GM23338 (cell line): Measurements from ENCODE around the gene KATNIP. TPM values are rescaled to one million over a fixed set of nuclear protein-coding genes. Genes with fewer than 3 reads are reported as not detected.

ENCODE experiments used
- ATAC-seq: fragments of 200-7000 bp; cut with Tn5 transposase; 3 replicates; pipeline ENCODE4 v1.9.1; 2020
- DNase-seq: peaks from one replicate; pipeline ENCODE4 v3.0.0-alpha.2; 2015; ENCODE audit warnings: low spot score
- H2AFZ ChIP-seq: fragments of 200-600 bp; sonication (generic); 2 replicates; pipeline ENCODE4 v1.8.0; 2016; ENCODE audit warnings: antibody characterized with exemption, mild to moderate bottlenecking, moderate library complexity
- H3F3A ChIP-seq: fragments of 200-600 bp; sonication (generic); replicated peaks from 2 replicates; pipeline ENCODE4 v1.8.0; 2017; ENCODE audit warnings: antibody characterized with exemption, mixed run types, low read depth
- H3K27ac ChIP-seq: fragments of 200-600 bp; sonication (generic); 2 replicates; pipeline ENCODE4 v1.6.1; 2016; ENCODE audit warnings: low read depth
- H3K27me3 ChIP-seq: fragments of 200-600 bp; sonication (generic); 2 replicates; pipeline ENCODE4 v1.8.0; 2016; ENCODE audit warnings: mild to moderate bottlenecking, mixed run types, moderate library complexity; ENCODE audit not compliant: insufficient read depth
- H3K36me3 ChIP-seq: fragments of 200-600 bp; sonication (generic); 2 replicates; pipeline ENCODE4 v1.8.0; 2016; ENCODE audit warnings: mild to moderate bottlenecking; ENCODE audit not compliant: insufficient read depth
- H3K4me1 ChIP-seq: fragments of 200-600 bp; sonication (generic); 2 replicates; pipeline ENCODE4 v1.8.0; 2016; ENCODE audit warnings: mild to moderate bottlenecking, moderate library complexity; ENCODE audit not compliant: insufficient read depth
- H3K4me2 ChIP-seq: fragments of 200-600 bp; sonication (generic); 2 replicates; pipeline ENCODE4 v1.7.1; 2017; ENCODE audit warnings: mixed run types
- H3K4me3 ChIP-seq: fragments of 200-600 bp; sonication (generic); 2 replicates; pipeline ENCODE4 v1.6.1; 2016; ENCODE audit warnings: mixed run types
- H3K79me2 ChIP-seq: fragments of 200-600 bp; sonication (generic); replicated peaks from 2 replicates; pipeline ENCODE4 v1.8.0; 2017; ENCODE audit warnings: mild to moderate bottlenecking; ENCODE audit not compliant: insufficient read depth
- H3K9me2 ChIP-seq: fragments of 200-600 bp; sonication (generic); 2 replicates; pipeline ENCODE4 v1.8.0; 2017; ENCODE audit not compliant: insufficient read depth
- H4K20me1 ChIP-seq: fragments of 200-600 bp; sonication (generic); replicated peaks from 2 replicates; pipeline ENCODE4 v1.8.0; 2017; ENCODE audit warnings: mild to moderate bottlenecking; ENCODE audit not compliant: insufficient read depth
- H3K27ac Mint-ChIP-seq: 2 replicates; pipeline ENCODE4 v1.8.0; 2020; ENCODE audit warnings: inconsistent platforms, mild to moderate bottlenecking, moderate library complexity, mixed read lengths
- H3K27me3 Mint-ChIP-seq: 3 replicates; pipeline ENCODE4 v1.8.0; 2022; ENCODE audit warnings: low read depth, mild to moderate bottlenecking, moderate library complexity, mixed read lengths, inconsistent platforms; ENCODE audit not compliant: insufficient read depth, poor library complexity
- H3K36me3 Mint-ChIP-seq: 3 replicates; pipeline ENCODE4 v1.8.0; 2021; ENCODE audit warnings: low read depth, mild to moderate bottlenecking, inconsistent platforms, moderate library complexity, mixed read lengths
- H3K4me1 Mint-ChIP-seq: 3 replicates; pipeline ENCODE4 v1.8.0; 2020; ENCODE audit warnings: mild to moderate bottlenecking, inconsistent platforms, mixed read lengths
- H3K4me3 Mint-ChIP-seq: 3 replicates; pipeline ENCODE4 v1.8.0; 2021; ENCODE audit warnings: moderate library complexity, mild to moderate bottlenecking, inconsistent platforms, mixed read lengths
- H3K9me3 Mint-ChIP-seq: 3 replicates; pipeline ENCODE4 v1.8.0; 2020; ENCODE audit warnings: moderate library complexity, mild to moderate bottlenecking, inconsistent platforms, mixed read lengths
- CREB1 ChIP-seq: fragments of 250-450 bp; sonication (Bioruptor Pico); IDR thresholded peaks from 2 replicates; pipeline ENCODE4 v1.5.0; 2020; ENCODE audit warnings: low read depth, mild to moderate bottlenecking, moderate library complexity
- EZH2 ChIP-seq: fragments of 200-600 bp; sonication (generic); IDR thresholded peaks from one replicate; pipeline ENCODE4 v1.8.0; 2017; ENCODE audit warnings: antibody characterized with exemption, mild to moderate bottlenecking, low read depth; ENCODE audit not compliant: unreplicated experiment
- EZH2phosphoT487 ChIP-seq: fragments of 200-600 bp; sonication (generic); IDR thresholded peaks from one replicate; pipeline ENCODE4 v1.8.1; 2018; ENCODE audit warnings: antibody characterized with exemption; ENCODE audit not compliant: unreplicated experiment
- JUNB ChIP-seq: IDR thresholded peaks from one replicate; pipeline ENCODE4 v1.6.1; 2016; ENCODE audit warnings: antibody characterized with exemption; ENCODE audit not compliant: unreplicated experiment
- NANOG ChIP-seq: IDR thresholded peaks from 2 replicates; pipeline ENCODE4 v1.6.1; 2016; ENCODE audit warnings: antibody characterized with exemption, borderline replicate concordance
- POLR2AphosphoS5 ChIP-seq: IDR thresholded peaks from 2 replicates; pipeline ENCODE4 v1.6.1; 2016; ENCODE audit warnings: antibody characterized with exemption, low read depth
- STAT1 ChIP-seq: IDR thresholded peaks from one replicate; pipeline ENCODE4 v1.6.1; 2016; ENCODE audit warnings: antibody characterized with exemption; ENCODE audit not compliant: unreplicated experiment
- ZNF114 ChIP-seq: fragments of 250-450 bp; sonication (Bioruptor Pico); IDR thresholded peaks from 2 replicates; pipeline ENCODE4 v1.5.0; 2020; ENCODE audit warnings: mild to moderate bottlenecking, moderate library complexity
- ZNF331 ChIP-seq: fragments of 250-450 bp; sonication (Bioruptor Pico); IDR thresholded peaks from 2 replicates; pipeline ENCODE4 v1.5.0; 2020; ENCODE audit warnings: low read depth, mild to moderate bottlenecking, moderate library complexity
- polyA plus RNA-seq: library from polyadenylated mRNA; unstranded; fragments of >200 nt; fragmentation: Nextera tagmentation; extraction: Ambion mirVana; gene quantifications from 2 replicates; pipeline ENCODE4 v1.2.1, GENCODE V29; 2016
- total RNA-seq: library from RNA; depleted of rRNA; stranded (reverse); fragments of >200 nt; shearing (Covaris generic); gene quantifications from 2 replicates; pipeline ENCODE4 v1.2.3, GENCODE V29; 2014
- TF ChIP-seq, protein P1 (sequence below): IDR thresholded peaks from 2 replicates; pipeline ENCODE4 v1.6.1; 2016; ENCODE audit warnings: antibody characterized with exemption
- TF ChIP-seq, protein P2 (sequence below): fragments of 250-450 bp; sonication (Bioruptor Pico); IDR thresholded peaks from 2 replicates; pipeline ENCODE4 v1.5.0; 2020; ENCODE audit warnings: mild to moderate bottlenecking, moderate library complexity
- TF ChIP-seq, protein P3 (sequence below), 2 experiments: fragments of 200-600 bp in 1 of 2; sonication (generic) in 1 of 2; conservative IDR thresholded peaks; 2 replicates each; pipeline versions ENCODE4 v1.5.1 to v1.6.1; 2016 to 2017; ENCODE audit warnings: antibody characterized with exemption in 2 of 2, low read depth in 2 of 2, mild to moderate bottlenecking in 2 of 2, moderate library complexity in 1 of 2
- TF ChIP-seq, protein P4 (sequence below): IDR thresholded peaks from one replicate; pipeline ENCODE4 v1.6.1; 2018; ENCODE audit warnings: antibody characterized with exemption; ENCODE audit not compliant: unreplicated experiment

KATNIP gene
- total and polyA plus RNA-seq, 2 experiments from 2014 or later = 7.0 to 11.8 TPM

DNA sequence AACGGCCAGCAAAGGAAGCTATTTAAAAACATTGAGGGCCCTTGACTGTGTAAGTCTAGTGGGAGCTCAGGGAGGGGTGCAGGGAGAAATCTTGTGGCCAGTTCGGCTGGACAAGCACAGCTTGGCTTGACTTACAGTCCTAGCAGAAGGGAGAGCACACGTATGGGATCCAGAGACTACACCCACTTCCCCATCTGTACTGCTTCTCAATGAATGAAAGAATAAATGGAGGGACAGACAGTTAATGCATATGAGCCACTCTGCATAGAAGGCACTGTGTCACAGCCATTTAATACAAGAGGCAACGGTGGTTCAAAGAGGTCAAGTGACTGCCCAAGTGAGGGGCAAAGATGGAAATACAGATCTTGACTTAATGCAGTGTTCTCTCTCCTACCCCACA is 15.7 kb upstream of the KATNIP start:
- H3K36me3 ChIP-seq = peaks cover 46% of the 10 kb centered on the region
- no peak overlapping the region for H3K4me3 Mint-ChIP-seq
- H3K36me3 Mint-ChIP-seq = peaks cover 87% of the 10 kb centered on the region
- H3K4me1 Mint-ChIP-seq = no peaks in the 10 kb centered on the region; the same call in 2 of the 3 replicates
- H3K9me2 ChIP-seq = no peaks in the 10 kb centered on the region
- H3K79me2 ChIP-seq = no peaks in the 10 kb centered on the region; the same call in 1 of the 2 replicates
- no peaks in the 10 kb centered on the region for H3K9me3 Mint-ChIP-seq
- no peaks in the 10 kb centered on the region for H3K4me1 ChIP-seq
- no peak overlapping the region for H3K4me3 ChIP-seq
- no peak overlapping the region for H3K27ac Mint-ChIP-seq
- DNase-seq (no peak), ATAC-seq (no peak)
- H3K4me2 ChIP-seq = no peak overlapping the region
- no peaks in the 10 kb centered on the region for H3K27me3 ChIP-seq
- no peaks in the 10 kb centered on the region for H3F3A ChIP-seq
- no peak overlapping the region for H2AFZ ChIP-seq
- H4K20me1 ChIP-seq = peaks cover 15% of the 10 kb centered on the region
- TF ChIP-seq CREB1 (CRISPR knock-in tag) (no peak), JUNB (no peak), STAT1 (no peak), EZH2 (no peak), POLR2AphosphoS5 (no peak), ZNF114 (CRISPR knock-in tag) (no peak), ZNF331 (no peak), EZH2phosphoT487 (no peak), NANOG (no peak)
- TF ChIP-seq, protein P1, sequence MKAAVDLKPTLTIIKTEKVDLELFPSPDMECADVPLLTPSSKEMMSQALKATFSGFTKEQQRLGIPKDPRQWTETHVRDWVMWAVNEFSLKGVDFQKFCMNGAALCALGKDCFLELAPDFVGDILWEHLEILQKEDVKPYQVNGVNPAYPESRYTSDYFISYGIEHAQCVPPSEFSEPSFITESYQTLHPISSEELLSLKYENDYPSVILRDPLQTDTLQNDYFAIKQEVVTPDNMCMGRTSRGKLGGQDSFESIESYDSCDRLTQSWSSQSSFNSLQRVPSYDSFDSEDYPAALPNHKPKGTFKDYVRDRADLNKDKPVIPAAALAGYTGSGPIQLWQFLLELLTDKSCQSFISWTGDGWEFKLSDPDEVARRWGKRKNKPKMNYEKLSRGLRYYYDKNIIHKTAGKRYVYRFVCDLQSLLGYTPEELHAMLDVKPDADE = no peak
- TF ChIP-seq, protein P2, sequence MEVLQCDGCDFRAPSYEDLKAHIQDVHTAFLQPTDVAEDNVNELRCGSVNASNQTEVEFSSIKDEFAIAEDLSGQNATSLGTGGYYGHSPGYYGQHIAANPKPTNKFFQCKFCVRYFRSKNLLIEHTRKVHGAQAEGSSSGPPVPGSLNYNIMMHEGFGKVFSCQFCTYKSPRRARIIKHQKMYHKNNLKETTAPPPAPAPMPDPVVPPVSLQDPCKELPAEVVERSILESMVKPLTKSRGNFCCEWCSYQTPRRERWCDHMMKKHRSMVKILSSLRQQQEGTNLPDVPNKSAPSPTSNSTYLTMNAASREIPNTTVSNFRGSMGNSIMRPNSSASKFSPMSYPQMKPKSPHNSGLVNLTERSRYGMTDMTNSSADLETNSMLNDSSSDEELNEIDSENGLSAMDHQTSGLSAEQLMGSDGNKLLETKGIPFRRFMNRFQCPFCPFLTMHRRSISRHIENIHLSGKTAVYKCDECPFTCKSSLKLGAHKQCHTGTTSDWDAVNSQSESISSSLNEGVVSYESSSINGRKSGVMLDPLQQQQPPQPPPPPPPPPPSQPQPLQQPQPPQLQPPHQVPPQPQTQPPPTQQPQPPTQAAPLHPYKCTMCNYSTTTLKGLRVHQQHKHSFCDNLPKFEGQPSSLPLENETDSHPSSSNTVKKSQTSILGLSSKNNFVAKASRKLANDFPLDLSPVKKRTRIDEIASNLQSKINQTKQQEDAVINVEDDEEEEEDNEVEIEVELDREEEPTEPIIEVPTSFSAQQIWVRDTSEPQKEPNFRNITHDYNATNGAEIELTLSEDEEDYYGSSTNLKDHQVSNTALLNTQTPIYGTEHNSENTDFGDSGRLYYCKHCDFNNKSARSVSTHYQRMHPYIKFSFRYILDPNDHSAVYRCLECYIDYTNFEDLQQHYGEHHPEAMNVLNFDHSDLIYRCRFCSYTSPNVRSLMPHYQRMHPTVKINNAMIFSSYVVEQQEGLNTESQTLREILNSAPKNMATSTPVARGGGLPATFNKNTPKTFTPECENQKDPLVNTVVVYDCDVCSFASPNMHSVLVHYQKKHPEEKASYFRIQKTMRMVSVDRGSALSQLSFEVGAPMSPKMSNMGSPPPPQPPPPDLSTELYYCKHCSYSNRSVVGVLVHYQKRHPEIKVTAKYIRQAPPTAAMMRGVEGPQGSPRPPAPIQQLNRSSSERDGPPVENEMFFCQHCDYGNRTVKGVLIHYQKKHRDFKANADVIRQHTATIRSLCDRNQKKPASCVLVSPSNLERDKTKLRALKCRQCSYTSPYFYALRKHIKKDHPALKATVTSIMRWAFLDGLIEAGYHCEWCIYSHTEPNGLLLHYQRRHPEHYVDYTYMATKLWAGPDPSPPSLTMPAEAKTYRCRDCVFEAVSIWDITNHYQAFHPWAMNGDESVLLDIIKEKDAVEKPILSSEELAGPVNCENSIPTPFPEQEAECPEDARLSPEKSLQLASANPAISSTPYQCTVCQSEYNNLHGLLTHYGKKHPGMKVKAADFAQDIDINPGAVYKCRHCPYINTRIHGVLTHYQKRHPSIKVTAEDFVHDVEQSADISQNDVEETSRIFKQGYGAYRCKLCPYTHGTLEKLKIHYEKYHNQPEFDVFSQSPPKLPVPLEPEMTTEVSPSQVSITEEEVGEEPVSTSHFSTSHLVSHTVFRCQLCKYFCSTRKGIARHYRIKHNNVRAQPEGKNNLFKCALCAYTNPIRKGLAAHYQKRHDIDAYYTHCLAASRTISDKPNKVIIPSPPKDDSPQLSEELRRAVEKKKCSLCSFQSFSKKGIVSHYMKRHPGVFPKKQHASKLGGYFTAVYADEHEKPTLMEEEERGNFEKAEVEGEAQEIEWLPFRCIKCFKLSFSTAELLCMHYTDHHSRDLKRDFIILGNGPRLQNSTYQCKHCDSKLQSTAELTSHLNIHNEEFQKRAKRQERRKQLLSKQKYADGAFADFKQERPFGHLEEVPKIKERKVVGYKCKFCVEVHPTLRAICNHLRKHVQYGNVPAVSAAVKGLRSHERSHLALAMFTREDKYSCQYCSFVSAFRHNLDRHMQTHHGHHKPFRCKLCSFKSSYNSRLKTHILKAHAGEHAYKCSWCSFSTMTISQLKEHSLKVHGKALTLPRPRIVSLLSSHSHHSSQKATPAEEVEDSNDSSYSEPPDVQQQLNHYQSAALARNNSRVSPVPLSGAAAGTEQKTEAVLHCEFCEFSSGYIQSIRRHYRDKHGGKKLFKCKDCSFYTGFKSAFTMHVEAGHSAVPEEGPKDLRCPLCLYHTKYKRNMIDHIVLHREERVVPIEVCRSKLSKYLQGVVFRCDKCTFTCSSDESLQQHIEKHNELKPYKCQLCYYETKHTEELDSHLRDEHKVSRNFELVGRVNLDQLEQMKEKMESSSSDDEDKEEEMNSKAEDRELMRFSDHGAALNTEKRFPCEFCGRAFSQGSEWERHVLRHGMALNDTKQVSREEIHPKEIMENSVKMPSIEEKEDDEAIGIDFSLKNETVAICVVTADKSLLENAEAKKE (CRISPR knock-in tag) = no peak
- TF ChIP-seq, protein P3, sequence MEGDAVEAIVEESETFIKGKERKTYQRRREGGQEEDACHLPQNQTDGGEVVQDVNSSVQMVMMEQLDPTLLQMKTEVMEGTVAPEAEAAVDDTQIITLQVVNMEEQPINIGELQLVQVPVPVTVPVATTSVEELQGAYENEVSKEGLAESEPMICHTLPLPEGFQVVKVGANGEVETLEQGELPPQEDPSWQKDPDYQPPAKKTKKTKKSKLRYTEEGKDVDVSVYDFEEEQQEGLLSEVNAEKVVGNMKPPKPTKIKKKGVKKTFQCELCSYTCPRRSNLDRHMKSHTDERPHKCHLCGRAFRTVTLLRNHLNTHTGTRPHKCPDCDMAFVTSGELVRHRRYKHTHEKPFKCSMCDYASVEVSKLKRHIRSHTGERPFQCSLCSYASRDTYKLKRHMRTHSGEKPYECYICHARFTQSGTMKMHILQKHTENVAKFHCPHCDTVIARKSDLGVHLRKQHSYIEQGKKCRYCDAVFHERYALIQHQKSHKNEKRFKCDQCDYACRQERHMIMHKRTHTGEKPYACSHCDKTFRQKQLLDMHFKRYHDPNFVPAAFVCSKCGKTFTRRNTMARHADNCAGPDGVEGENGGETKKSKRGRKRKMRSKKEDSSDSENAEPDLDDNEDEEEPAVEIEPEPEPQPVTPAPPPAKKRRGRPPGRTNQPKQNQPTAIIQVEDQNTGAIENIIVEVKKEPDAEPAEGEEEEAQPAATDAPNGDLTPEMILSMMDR (conservative IDR thresholded peaks at IDR 0.05; ENCODE audit: low read depth in 2 of 2) = no peak
- TF ChIP-seq, protein P4, sequence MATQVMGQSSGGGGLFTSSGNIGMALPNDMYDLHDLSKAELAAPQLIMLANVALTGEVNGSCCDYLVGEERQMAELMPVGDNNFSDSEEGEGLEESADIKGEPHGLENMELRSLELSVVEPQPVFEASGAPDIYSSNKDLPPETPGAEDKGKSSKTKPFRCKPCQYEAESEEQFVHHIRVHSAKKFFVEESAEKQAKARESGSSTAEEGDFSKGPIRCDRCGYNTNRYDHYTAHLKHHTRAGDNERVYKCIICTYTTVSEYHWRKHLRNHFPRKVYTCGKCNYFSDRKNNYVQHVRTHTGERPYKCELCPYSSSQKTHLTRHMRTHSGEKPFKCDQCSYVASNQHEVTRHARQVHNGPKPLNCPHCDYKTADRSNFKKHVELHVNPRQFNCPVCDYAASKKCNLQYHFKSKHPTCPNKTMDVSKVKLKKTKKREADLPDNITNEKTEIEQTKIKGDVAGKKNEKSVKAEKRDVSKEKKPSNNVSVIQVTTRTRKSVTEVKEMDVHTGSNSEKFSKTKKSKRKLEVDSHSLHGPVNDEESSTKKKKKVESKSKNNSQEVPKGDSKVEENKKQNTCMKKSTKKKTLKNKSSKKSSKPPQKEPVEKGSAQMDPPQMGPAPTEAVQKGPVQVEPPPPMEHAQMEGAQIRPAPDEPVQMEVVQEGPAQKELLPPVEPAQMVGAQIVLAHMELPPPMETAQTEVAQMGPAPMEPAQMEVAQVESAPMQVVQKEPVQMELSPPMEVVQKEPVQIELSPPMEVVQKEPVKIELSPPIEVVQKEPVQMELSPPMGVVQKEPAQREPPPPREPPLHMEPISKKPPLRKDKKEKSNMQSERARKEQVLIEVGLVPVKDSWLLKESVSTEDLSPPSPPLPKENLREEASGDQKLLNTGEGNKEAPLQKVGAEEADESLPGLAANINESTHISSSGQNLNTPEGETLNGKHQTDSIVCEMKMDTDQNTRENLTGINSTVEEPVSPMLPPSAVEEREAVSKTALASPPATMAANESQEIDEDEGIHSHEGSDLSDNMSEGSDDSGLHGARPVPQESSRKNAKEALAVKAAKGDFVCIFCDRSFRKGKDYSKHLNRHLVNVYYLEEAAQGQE = no peak
- H3K27ac ChIP-seq = no peak overlapping the region
- H3K27me3 Mint-ChIP-seq = peaks cover 8% of the 10 kb centered on the region
